PC-9 (cell line): Measurements from ENCODE around the gene MYOM3. TPM values are rescaled to one million over a fixed set of nuclear protein-coding genes. Genes with fewer than 3 reads are reported as not detected.

Source experiments
- BruUV-seq: library from RNA; stranded (reverse); fragments of 400-500 nt; replicated peaks from 2 replicates; lab custom pipeline; 2021; lab: Mats Ljungman, UMichigan
- CTCF ChIA-PET: fragments of 300-600 bp; sonication (Branson Sonifier 250); formaldehyde crosslinking; loops from one replicate; lab custom pipeline; 2022; ENCODE audit warnings: antibody characterized with exemption; lab: Charles Lee
- POLR2A ChIA-PET: fragments of 300-600 bp; sonication (Branson Sonifier 250); formaldehyde crosslinking; loops from one replicate; lab custom pipeline; 2022; ENCODE audit warnings: antibody characterized with exemption; ENCODE audit not compliant: unreplicated experiment; lab: Charles Lee
- DNase-seq, 2 experiments: peaks; one replicate each; pipeline versions ENCODE4 v3.0.0 to v3.0.0-alpha.2; 2015 to 2022; ENCODE audit warnings: mixed read lengths in 1 of 2
- H2AFZ ChIP-seq: fragments of 200-600 bp; sonication (generic); 2 replicates; pipeline ENCODE4 v1.8.1; 2017; ENCODE audit warnings: antibody characterized with exemption
- H3F3A ChIP-seq: fragments of 200-600 bp; sonication (generic); 2 replicates; pipeline ENCODE4 v1.8.1; 2017; ENCODE audit warnings: antibody characterized with exemption, mild to moderate bottlenecking, low read depth; ENCODE audit not compliant: insufficient read depth
- H3K27ac ChIP-seq: fragments of 200-600 bp; sonication (generic); 2 replicates; pipeline ENCODE4 v1.6.1; 2016; ENCODE audit warnings: mixed run types
- H3K27me3 ChIP-seq: fragments of 200-600 bp; sonication (generic); 2 replicates; pipeline ENCODE4 v1.6.1; 2016; ENCODE audit warnings: low read depth, mixed run types; ENCODE audit not compliant: insufficient read depth
- H3K36me3 ChIP-seq: fragments of 200-600 bp; sonication (generic); 2 replicates; pipeline ENCODE4 v1.6.1; 2016; ENCODE audit warnings: low read depth, mixed run types
- H3K4me1 ChIP-seq: fragments of 200-600 bp; sonication (generic); replicated peaks from 2 replicates; pipeline ENCODE4 v1.6.1; 2016; ENCODE audit warnings: mixed run types; ENCODE audit not compliant: insufficient read depth
- H3K4me2 ChIP-seq: fragments of 200-600 bp; sonication (generic); 2 replicates; pipeline ENCODE4 v1.6.1; 2017; ENCODE audit warnings: mixed run types
- H3K4me3 ChIP-seq: fragments of 200-600 bp; sonication (generic); 2 replicates; pipeline ENCODE4 v1.6.1; 2016; ENCODE audit warnings: mixed run types
- H3K79me2 ChIP-seq: fragments of 200-600 bp; sonication (generic); 2 replicates; pipeline ENCODE4 v1.6.1; 2017; ENCODE audit warnings: low read depth, mixed run types
- H3K9me2 ChIP-seq: fragments of 200-600 bp; sonication (generic); 2 replicates; pipeline ENCODE4 v1.8.1; 2017; ENCODE audit warnings: mild to moderate bottlenecking; ENCODE audit not compliant: insufficient read depth
- H3K9me3 ChIP-seq: fragments of 200-600 bp; sonication (generic); 2 replicates; pipeline ENCODE4 v1.8.1; 2016; ENCODE audit warnings: low read depth; ENCODE audit not compliant: insufficient read depth
- H4K20me1 ChIP-seq: fragments of 200-600 bp; sonication (generic); 2 replicates; pipeline ENCODE4 v1.8.1; 2017; ENCODE audit not compliant: insufficient read depth
- CTCF ChIP-seq: fragments of 200-600 bp; sonication (generic); conservative IDR thresholded peaks from 2 replicates; pipeline ENCODE4 v1.6.1; 2017; ENCODE audit warnings: mixed run types, antibody characterized with exemption, mild to moderate bottlenecking, moderate library complexity
- EZH2 ChIP-seq: fragments of 200-600 bp; sonication (generic); IDR thresholded peaks from 2 replicates; pipeline ENCODE4 v1.8.0; 2017; ENCODE audit warnings: antibody characterized with exemption, low read depth
- intact Hi-C: fragments of 100-400 bp; cut with micrococcal nuclease; formaldehyde crosslinking; loops from one replicate; pipeline ENCODE4 v1.10.0; 2022; ENCODE audit not compliant: unreplicated experiment
- total RNA-seq: library from RNA; stranded (reverse); gene quantifications from 2 replicates; pipeline ENCODE4 v1.2.3, GENCODE V29; 2021

The MYOM3 gene
- total RNA-seq, 1 experiment from 2014 or later = 11.9 TPM

GRCh38 chr1:24065304-24065703 lies 46.6 kb downstream of the MYOM3 start:
- CTCF ChIA-PET = no interaction called here

GRCh38 chr1:24062221-24062620 lies 49.7 kb downstream of the MYOM3 start:
- POLR2A ChIA-PET = no interaction called here
- no peak overlapping the region for H3K4me3 ChIP-seq
- no peak overlapping the region for H3K27ac ChIP-seq
- no peaks in the 10 kb centered on the region for H3K36me3 ChIP-seq
- H3K9me3 ChIP-seq = no peaks in the 10 kb centered on the region
- H3K9me2 ChIP-seq = no peaks in the 10 kb centered on the region
- no peaks in the 10 kb centered on the region for H3F3A ChIP-seq
- CTCF ChIA-PET = no interaction called here
- no peaks in the 10 kb centered on the region for H3K27me3 ChIP-seq
- H4K20me1 ChIP-seq = no peaks in the 10 kb centered on the region
- intact Hi-C loops = no loop called here
- H3K79me2 ChIP-seq = no peaks in the 10 kb centered on the region
- no peak overlapping the region for H2AFZ ChIP-seq
- TF ChIP-seq EZH2 (no peak), CTCF (no peak)
- no peak for DNase-seq
- BruUV-seq = no TSS peak
- no peaks in the 10 kb centered on the region for H3K4me1 ChIP-seq
- no peak overlapping the region for H3K4me2 ChIP-seq

More at GRCh38 chr1:24065304-24065703, 46.6 kb downstream of the MYOM3 start:
- H3K4me2 ChIP-seq = no peak overlapping the region
- H3K9me3 ChIP-seq = no peaks in the 10 kb centered on the region
- no peaks in the 10 kb centered on the region for H3K4me1 ChIP-seq
- no peak overlapping the region for H2AFZ ChIP-seq
- H3K4me3 ChIP-seq = no peak overlapping the region
- H3K27ac ChIP-seq = no peak overlapping the region
- intact Hi-C loops = no loop called here
- no peaks in the 10 kb centered on the region for H4K20me1 ChIP-seq
- H3K27me3 ChIP-seq = no peaks in the 10 kb centered on the region
- BruUV-seq = no TSS peak
- no peaks in the 10 kb centered on the region for H3K36me3 ChIP-seq
- no peaks in the 10 kb centered on the region for H3K9me2 ChIP-seq
- POLR2A ChIA-PET = interaction anchor here (0.6 kb wide), 1 partner anchor 22 kb away, joined by 6 read pairs; no protein-coding TSS in a partner anchor
- no peaks in the 10 kb centered on the region for H3K79me2 ChIP-seq
- no peaks in the 10 kb centered on the region for H3F3A ChIP-seq
- DNase-seq = no peak
- TF ChIP-seq CTCF (no peak), EZH2 (no peak)

GRCh38 chr1:24060482-24060881 lies 51.5 kb downstream of the MYOM3 start:
- H3K4me3 ChIP-seq = no peak overlapping the region
- TF ChIP-seq EZH2 (no peak), CTCF (no peak)
- H3K9me3 ChIP-seq = no peaks in the 10 kb centered on the region
- H3K36me3 ChIP-seq = no peaks in the 10 kb centered on the region
- H3K27ac ChIP-seq = no peak overlapping the region
- H3K9me2 ChIP-seq = no peaks in the 10 kb centered on the region
- H3K4me2 ChIP-seq = no peak overlapping the region
- intact Hi-C loops = no loop called here
- H3K4me1 ChIP-seq = no peaks in the 10 kb centered on the region
- BruUV-seq = no TSS peak
- DNase-seq = no peak
- no peaks in the 10 kb centered on the region for H4K20me1 ChIP-seq
- CTCF ChIA-PET = interaction anchor here (0.6 kb wide), 1 partner anchor 1458 kb away, joined by 3 read pairs; no protein-coding TSS in a partner anchor
- no peaks in the 10 kb centered on the region for H3F3A ChIP-seq
- POLR2A ChIA-PET = interaction anchor here (0.6 kb wide), 1 partner anchor 265 kb away, joined by 3 read pairs; no protein-coding TSS in a partner anchor
- H3K79me2 ChIP-seq = no peaks in the 10 kb centered on the region
- no peaks in the 10 kb centered on the region for H3K27me3 ChIP-seq
- no peak overlapping the region for H2AFZ ChIP-seq
